HuH-7.5 (cell line): Measurements from ENCODE around the gene CCDC192.
A peak's percentile ranks its signal among the peaks of the same experiment; 100 is the strongest.

Source experiments
- DNase-seq: peaks from one replicate; pipeline ENCODE4 v3.0.0; 2011; ENCODE audit warnings: low spot score

CCDC192 gene

DNA sequence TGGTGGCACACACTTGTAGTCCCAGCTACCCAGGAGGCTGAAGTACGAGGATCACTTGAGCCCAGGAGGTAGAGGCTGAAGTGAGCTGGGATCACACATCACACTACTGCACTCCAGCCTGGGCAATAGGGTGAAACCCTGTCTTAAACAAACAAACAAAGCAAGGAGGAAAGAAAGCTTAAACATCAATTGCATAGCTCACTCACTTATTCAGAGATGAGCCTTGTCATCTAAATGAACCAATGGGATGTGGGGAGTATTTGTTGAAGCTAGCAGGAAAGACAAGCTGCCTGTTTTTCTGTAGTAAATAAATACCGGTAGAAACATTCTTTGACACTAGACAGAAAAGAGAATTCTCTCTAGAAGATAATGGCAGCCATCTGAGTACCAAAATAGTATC is 219.4 kb downstream of the CCDC192 start:
- DNase-seq = no peak

- no peak for DNase-seq
Measured at GRCh38 chr5:127923804-127924570, 220.8 kb downstream of the CCDC192 start.

DNA sequence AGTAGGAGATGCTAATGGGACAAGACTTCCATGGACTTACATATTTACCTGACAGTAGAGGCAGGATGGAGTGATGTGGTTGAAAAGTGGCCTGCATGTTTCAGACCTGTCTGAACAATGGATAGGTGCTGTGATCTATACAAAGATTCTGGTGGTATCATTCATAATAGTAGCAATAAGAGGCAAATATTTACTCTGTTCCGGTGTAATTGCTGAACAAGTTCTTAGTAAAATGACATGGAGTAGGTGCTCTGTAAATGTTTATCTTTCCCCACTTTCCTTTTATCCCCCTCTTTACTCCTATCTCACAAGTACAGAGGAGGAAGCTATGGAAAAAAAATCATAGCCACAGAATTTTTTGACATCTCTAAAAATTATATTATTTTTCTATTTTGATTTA is 221.4 kb downstream of the CCDC192 start:
- no peak for DNase-seq

GRCh38 chr5:127925916-127926315 is 222.7 kb downstream of the CCDC192 start:
- DNase-seq = no peak

GRCh38 chr5:127926974-127927373 is 223.8 kb downstream of the CCDC192 start:
- no peak for DNase-seq

- no peak for DNase-seq
Measured at GRCh38 chr5:127928053-127928452, 224.9 kb downstream of the CCDC192 start.

DNA sequence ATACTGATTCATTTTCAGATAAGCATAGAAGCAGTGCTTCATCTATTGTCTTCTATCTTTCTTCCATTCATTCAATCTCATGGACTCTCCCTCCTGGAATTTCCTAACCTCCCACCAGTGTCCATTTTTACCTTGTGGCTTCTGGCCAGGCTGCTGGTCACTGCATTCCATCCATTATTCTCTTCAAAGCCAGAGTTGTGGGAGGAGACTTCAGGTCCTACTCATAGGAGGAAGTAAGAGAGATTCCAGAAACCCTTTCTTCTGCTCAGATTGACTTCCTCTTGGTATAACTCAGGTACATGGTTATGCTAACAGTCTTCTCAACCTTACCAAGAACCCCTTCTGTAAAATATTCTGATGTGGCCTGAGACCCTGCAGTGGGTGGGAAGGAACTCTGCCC is 227.1 kb downstream of the CCDC192 start:
- no peak for DNase-seq

GRCh38 chr5:127931396-127931795 is 228.2 kb downstream of the CCDC192 start:
- DNase-seq = no peak

GRCh38 chr5:127933348-127933747 is 230.2 kb downstream of the CCDC192 start:
- DNase-seq = no peak

DNA sequence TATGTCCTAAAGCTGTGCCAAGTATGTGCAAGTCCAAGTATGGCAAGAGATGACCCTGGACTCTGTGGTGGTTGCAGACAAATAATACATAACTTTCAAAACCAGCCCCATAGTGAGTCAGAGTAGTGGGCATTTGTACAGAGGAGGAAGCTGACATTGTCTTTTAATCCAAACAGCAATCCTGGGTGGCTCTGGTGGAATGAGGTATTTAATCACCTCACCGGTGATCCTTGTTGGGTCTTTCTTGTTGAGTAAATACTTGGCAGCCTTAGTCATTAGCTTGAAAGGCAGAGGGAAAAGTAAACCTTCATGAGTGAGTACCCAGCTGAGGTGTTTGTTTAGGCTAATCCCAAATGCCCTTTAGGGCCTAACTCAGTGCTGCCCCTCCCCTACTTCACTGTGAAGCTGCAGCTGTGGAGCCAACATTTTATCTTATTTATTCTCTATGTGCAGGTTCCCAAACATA is 231.6 kb downstream of the CCDC192 start:
- peak; percentile 46 for DNase-seq

DNA sequence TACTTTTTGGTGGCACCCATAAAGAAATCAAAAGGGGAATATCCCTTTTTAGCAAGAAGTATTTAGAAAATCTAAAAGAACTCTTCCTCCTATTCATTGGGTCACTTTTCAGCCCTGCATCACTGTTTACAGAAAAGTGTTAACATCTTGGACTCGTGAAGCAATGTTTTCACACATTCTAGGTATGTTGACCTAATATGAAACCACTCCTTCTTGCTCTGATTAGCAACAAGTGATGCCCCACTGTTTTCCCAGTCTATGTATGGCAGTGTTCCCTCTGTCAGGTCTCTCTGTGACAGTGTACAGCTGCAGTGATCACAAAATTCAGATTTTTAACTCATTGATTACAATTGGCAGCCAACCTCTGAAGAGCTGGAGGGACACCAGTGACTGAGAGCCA is 232.2 kb downstream of the CCDC192 start:
- no peak for DNase-seq

- no peak for DNase-seq
Measured at GRCh38 chr5:127936439-127936972, 233.3 kb downstream of the CCDC192 start.

DNA sequence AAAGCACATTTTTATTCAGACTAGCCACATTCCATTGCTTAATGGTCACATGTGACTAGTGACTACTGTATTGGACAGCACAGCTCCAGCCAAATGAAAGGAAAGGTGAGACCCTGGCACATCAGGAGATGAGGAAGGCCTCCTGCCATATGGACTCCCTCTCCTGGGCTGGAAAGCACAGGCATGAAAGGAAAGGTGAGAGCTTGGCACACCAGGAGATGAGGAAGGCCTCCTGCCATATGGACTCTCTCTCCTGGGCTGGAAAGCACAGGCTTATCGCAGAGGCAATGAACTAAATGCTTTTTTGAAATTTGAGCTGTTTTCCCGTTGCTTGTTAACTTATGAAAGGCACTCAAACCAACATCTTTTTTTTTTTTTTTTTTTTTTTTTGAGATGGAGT is 235.6 kb downstream of the CCDC192 start:
- DNase-seq = no peak

DNA sequence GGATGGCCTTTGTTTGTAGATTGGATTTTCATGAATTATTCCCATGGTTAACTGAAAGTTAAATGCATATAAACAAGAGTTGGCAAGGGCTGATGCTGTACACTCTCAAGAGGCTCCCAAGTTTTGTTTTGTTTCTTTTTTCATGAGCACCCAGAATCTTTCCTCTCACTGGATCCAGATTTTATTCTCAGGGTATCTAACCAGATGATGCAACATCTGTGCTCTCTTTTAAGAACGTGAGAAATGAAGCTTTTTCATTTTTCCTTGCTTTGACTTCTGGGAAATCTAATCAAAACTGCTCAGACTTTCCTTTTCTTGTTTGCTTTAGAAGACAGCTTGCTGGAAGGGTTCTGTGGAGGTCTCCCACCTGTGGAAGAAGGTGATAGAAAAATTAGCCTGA is 237.7 kb downstream of the CCDC192 start:
- DNase-seq = no peak

- DNase-seq = no peak
Measured at GRCh38 chr5:127941646-127942045, 238.5 kb downstream of the CCDC192 start.

DNA sequence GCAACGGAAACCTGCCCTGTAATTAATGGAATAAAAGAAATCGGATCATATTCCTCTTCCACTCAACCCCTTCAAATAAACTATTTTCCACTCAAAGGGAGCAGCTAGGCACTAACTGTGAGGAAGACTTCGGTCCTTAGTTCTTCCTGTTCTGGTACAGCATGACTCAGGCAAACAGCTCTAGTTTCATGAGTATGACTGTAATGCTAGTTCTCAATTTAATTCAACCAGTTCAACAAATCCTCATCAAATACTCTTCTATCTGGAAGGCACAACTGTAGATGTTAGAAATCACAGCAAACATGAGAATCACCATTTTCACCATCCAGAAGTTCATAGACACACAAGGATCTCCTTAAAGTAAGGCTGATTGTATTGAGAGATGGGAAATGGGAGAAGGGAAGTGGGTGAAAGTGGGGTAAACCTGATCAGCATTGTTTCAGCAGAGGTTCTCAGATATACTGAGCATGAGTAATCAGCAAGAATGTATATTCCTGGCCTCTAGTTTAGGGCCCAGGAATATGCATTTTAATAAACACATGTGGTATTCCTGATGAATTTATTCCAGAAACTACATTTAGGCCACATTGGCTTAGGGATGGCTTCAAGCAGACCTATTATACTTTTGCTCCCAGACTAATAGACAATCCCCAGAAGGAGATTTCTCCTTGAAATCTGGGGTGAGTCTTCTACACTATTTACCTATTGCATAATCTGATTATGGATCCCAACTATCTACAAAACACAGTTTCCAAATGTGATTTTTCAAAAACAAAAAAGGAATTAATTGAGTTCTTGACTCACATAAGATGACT is 239.3 kb downstream of the CCDC192 start:
- no peak for DNase-seq

GRCh38 chr5:127943061-127943371 is 239.8 kb downstream of the CCDC192 start:
- no peak for DNase-seq

DNA sequence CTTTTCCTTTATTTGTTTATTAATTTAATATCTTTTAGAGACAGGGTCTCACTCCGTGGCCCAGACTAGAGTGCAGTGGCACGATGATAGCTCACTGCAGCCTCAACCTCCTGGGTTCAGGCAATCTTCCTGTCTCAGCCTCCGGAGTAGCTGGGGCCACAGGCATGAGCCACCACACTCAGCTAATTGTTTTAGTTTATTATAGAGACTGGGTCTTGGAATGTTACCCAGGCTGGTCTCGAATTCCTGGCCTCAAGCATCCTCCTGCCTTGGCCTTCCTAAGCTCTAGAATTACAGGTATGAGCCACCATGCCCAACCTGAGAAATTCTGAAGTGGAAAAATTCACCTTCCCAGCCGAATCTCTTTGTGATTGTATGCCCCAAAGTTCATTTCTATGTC is 240.9 kb downstream of the CCDC192 start:
- no peak for DNase-seq

DNA sequence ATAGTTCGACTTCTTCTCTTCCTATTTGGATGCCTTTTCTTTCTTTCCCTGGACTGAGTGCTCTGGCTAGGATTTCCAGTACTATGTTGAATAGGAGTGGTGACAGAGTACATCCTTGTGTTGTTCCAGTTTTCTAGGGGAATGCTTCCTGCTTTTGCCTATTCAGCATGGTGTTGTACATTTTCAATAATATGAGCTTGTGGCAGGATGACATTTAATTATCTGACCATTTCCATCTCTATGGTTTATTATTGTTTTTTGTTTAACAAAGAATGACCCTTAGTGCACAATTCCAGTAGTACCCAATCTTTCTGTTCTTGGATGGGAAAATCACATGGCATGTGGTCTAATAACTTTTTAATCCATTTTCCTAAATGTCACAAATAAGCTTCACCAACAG is 244.8 kb downstream of the CCDC192 start:
- no peak for DNase-seq

DNA sequence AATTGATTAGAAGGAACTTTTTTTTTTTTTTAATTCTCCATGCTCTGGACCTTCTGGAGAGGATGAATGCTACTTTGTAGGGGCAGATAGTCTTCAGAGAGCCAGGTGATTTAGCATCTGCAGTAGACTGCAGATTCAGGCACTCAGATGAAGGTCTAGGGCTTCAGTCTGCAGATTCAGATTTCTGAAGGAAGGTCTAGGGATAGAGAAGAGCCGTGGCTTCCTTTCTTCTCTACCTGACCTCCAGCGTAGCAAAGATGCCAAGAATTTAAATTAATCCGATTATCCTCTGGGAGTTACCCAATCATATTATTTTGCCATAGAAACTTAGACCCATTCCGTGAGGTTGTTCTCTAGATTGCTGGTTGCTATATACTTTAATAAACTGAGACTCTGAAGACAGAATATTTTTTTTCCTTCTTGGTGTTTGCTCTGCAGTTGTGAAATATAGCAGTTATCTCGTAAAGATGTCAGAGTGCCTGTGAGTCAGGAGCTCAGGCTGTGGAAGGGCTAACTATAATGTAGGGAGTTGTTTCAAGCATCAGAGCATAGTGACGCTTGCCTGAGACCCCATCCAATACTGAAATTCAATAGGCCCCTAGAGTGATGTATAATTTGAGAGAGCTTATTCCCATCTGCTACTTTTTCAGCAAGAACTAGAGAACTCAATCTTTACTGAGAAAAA is 247.7 kb downstream of the CCDC192 start:
- no peak for DNase-seq

DNA sequence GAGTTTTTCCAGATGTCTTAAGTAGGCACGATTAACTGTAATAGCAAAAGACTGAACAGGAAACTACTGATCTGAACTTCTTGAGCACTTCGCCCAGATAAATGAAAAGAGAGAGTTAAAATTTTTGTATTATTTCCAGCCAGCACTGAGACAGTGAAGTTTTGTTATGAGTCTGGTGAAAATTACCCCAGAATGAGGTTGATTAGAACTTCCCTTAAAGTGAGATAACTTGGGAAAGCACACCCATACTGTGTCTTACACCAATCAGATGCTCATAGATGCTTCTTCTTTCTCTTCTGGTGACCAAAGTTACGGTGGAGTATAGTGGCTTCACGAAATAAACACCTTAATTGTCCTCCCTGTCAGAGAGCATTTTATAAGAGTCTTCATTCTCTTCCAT is 248.6 kb downstream of the CCDC192 start:
- DNase-seq = no peak

- DNase-seq = no peak
Measured at GRCh38 chr5:127957183-127957582, 254.0 kb downstream of the CCDC192 start.
